Neural cell (in vitro differentiated cells): ENCODE results near the gene AANAT. TPM values are rescaled to one million over a fixed set of nuclear protein-coding genes. Genes with fewer than 3 reads are reported as not detected.

Source experiments
- H2AFZ ChIP-seq: fragments of 200-600, 300-800 bp; sonication (generic), shearing (Covaris generic); 2 replicates; pipeline ENCODE4 v1.6.0; 2014; ENCODE audit warnings: low read depth, mild to moderate bottlenecking, antibody characterized with exemption, low read length, moderate library complexity
- H3F3A ChIP-seq: fragments of 200-600 bp; shearing (Covaris generic); 2 replicates; pipeline ENCODE4 v1.6.1; 2016; ENCODE audit warnings: mild to moderate bottlenecking, moderate library complexity, mixed read lengths, antibody characterized with exemption, low read length; ENCODE audit not compliant: insufficient read depth, poor library complexity, severe bottlenecking
- H3K27ac ChIP-seq: fragments of 200-600, 300-800 bp; sonication (generic), shearing (Covaris generic); 2 replicates; pipeline ENCODE4 v1.5.1; 2014; ENCODE audit warnings: mild to moderate bottlenecking, low read length, moderate library complexity
- H3K27me3 ChIP-seq: fragments of 300-800, 200-600 bp; sonication (generic), shearing (Covaris generic); 2 replicates; pipeline ENCODE4 v1.6.0; 2014; ENCODE audit warnings: mild to moderate bottlenecking, low read depth, low read length, moderate library complexity; ENCODE audit not compliant: insufficient read depth
- H3K36me3 ChIP-seq: fragments of 300-800, 200-600 bp; sonication (generic), shearing (Covaris generic); 2 replicates; pipeline ENCODE4 v1.5.1; 2014; ENCODE audit warnings: mild to moderate bottlenecking, antibody characterized with exemption, low read length, moderate library complexity; ENCODE audit not compliant: insufficient read depth
- H3K4me2 ChIP-seq: fragments of 300-800, 200-600 bp; sonication (generic), shearing (Covaris generic); 2 replicates; pipeline ENCODE4 v1.6.0; 2014; ENCODE audit warnings: mild to moderate bottlenecking, low read length
- H3K4me3 ChIP-seq: fragments of 300-800, 200-600 bp; sonication (generic), shearing (Covaris generic); 2 replicates; pipeline ENCODE4 v1.5.1; 2014; ENCODE audit warnings: mild to moderate bottlenecking, low read length, moderate library complexity
- H3K79me2 ChIP-seq: fragments of 200-600 bp; shearing (Covaris generic); replicated peaks from 2 replicates; pipeline ENCODE4 v1.6.0; 2014; ENCODE audit warnings: mild to moderate bottlenecking, low read length, moderate library complexity; ENCODE audit not compliant: insufficient read depth
- H3K9ac ChIP-seq: fragments of 300-800, 200-600 bp; sonication (generic), shearing (Covaris generic); 2 replicates; pipeline ENCODE4 v1.6.1; 2016; ENCODE audit warnings: mild to moderate bottlenecking, low read length, mixed read lengths
- H3K9me2 ChIP-seq: fragments of 200-600 bp; shearing (Covaris generic); 2 replicates; pipeline ENCODE4 v1.6.1; 2016; ENCODE audit warnings: mild to moderate bottlenecking, low read length, mixed read lengths; ENCODE audit not compliant: insufficient read depth
- H3K9me3 ChIP-seq: fragments of 200-600, 300-800 bp; sonication (generic), shearing (Covaris generic); 2 replicates; pipeline ENCODE4 v1.6.1; 2016; ENCODE audit warnings: mild to moderate bottlenecking, mixed run types, low read length, moderate library complexity, mixed read lengths
- H4K20me1 ChIP-seq: fragments of 200-600 bp; shearing (Covaris generic); 2 replicates; pipeline ENCODE4 v1.6.1; 2016; ENCODE audit warnings: mild to moderate bottlenecking, mixed run types; ENCODE audit not compliant: insufficient read depth
- CTCF ChIP-seq: fragments of 450-650 bp; IDR thresholded peaks from 2 replicates; pipeline ENCODE4 v1.5.1; 2014; ENCODE audit warnings: antibody characterized with exemption, mild to moderate bottlenecking, moderate library complexity; ENCODE audit not compliant: poor library complexity, severe bottlenecking
- EP300 ChIP-seq: fragments of 450-650 bp; conservative IDR thresholded peaks from 2 replicates; pipeline ENCODE4 v1.6.1; 2014; ENCODE audit warnings: antibody characterized with exemption, mild to moderate bottlenecking, moderate library complexity; ENCODE audit not compliant: poor library complexity, severe bottlenecking
- EZH2 ChIP-seq: fragments of 200-600, 300-800 bp; shearing (Covaris generic), sonication (generic); IDR thresholded peaks from 2 replicates; pipeline ENCODE4 v1.6.1; 2014; ENCODE audit warnings: antibody characterized with exemption, low read length, borderline replicate concordance, mild to moderate bottlenecking; ENCODE audit not compliant: insufficient read depth, poor library complexity, severe bottlenecking
- MXI1 ChIP-seq: fragments of 450-650 bp; conservative IDR thresholded peaks from 2 replicates; pipeline ENCODE4 v1.6.1; 2014; ENCODE audit warnings: antibody characterized with exemption, mild to moderate bottlenecking; ENCODE audit not compliant: poor library complexity, severe bottlenecking
- POLR2AphosphoS5 ChIP-seq: IDR thresholded peaks from 2 replicates; pipeline ENCODE4 v1.6.1; 2012
- RAD21 ChIP-seq: fragments of 450-650 bp; conservative IDR thresholded peaks from 2 replicates; pipeline ENCODE4 v1.6.1; 2014; ENCODE audit warnings: antibody characterized with exemption, mild to moderate bottlenecking, moderate library complexity
- SMC3 ChIP-seq: fragments of 450-650 bp; conservative IDR thresholded peaks from 2 replicates; pipeline ENCODE4 v1.6.1; 2014; ENCODE audit warnings: antibody characterized with exemption, mild to moderate bottlenecking, moderate library complexity; ENCODE audit not compliant: poor library complexity
- TAF1 ChIP-seq: IDR thresholded peaks from 2 replicates; pipeline ENCODE4 v1.6.1; 2012; ENCODE audit warnings: low read depth
- polyA plus RNA-seq: library from polyadenylated mRNA; depleted of rRNA; stranded (reverse); fragments of >200 nt; gene quantifications from 2 replicates; pipeline ENCODE4 v1.2.3, GENCODE V29; 2014
- TF ChIP-seq, protein P1 (sequence below): IDR thresholded peaks from 2 replicates; pipeline ENCODE4 v1.6.1; 2012; ENCODE audit warnings: borderline replicate concordance

The AANAT gene
- polyA plus RNA-seq, 1 donor from 2014 or later, result not detected

DNA sequence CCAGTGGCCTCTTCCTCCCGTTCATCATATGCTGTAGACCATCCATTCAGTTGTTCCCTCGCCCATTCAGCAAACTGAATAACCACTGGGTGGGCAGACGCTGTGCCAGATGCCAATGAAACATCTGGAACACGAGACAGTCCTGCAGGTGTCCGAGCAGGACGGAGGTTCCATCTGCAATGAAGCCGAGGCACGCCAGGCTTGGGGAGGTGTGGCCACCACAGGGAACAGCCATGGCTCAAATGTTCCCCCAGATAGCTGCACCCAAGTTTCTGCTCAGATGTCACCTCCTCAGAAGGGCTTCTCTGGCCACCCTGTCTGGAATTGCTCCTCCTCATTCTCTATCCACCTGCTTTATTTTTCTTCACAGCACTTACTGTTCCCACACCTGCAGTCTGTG, 45.0 kb upstream of the AANAT start:
- Histone ChIP-seq H3K27me3 (no peaks in the 10 kb centered on the region), H4K20me1 (no peaks in the 10 kb centered on the region), H3K79me2 (peaks cover 5% of the 10 kb centered on the region), H3K27ac (no peak overlapping the region), H3K9me2 (no peaks in the 10 kb centered on the region), H2AFZ (no peak overlapping the region), H3K36me3 (peaks cover 7% of the 10 kb centered on the region), H3K9me3 (no peaks in the 10 kb centered on the region), H3K9ac (no peak overlapping the region), H3F3A (no peaks in the 10 kb centered on the region), H3K4me3 (no peak overlapping the region), H3K4me2 (no peak overlapping the region)
- TF ChIP-seq TAF1, result no peak
- no peak for TF ChIP-seq CTCF
- no peak for TF ChIP-seq RAD21
- TF ChIP-seq SMC3, result no peak
- no peak for TF ChIP-seq MXI1
- no peak for TF ChIP-seq EZH2
- no peak for TF ChIP-seq EP300

DNA sequence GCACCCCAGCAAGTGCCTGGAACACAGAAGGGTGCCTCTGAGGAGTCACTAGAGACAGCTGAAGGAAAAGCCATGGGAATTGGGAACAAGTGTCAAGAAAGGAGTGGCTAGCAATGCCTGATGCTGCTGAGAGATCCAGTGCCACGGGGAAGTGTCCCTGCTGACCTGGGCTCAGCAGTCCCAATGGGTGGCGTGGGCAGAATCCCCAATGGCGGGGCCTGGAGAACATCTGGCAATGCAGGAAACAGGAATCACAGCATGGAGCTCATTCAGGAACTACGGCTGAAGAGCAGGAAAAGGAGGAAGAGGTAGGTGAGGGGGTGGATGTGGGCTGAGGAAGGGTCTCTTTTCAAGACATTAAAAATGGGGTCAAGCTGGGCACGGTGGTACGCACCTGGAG, 44.5 kb upstream of the AANAT start:
- no peaks in the 10 kb centered on the region for H4K20me1 ChIP-seq

More for the DNA sequence above, 44.5 kb upstream of the AANAT start:
- Histone ChIP-seq H3K79me2 (peaks cover 5% of the 10 kb centered on the region), H3K27ac (no peak overlapping the region), H3K4me2 (no peak overlapping the region), H3F3A (no peaks in the 10 kb centered on the region), H2AFZ (no peak overlapping the region), H3K9me3 (no peaks in the 10 kb centered on the region), H3K36me3 (peaks cover 7% of the 10 kb centered on the region), H3K9me2 (no peaks in the 10 kb centered on the region), H3K9ac (no peak overlapping the region), H3K27me3 (no peaks in the 10 kb centered on the region), H3K4me3 (no peak overlapping the region)
- TF ChIP-seq, protein P1, sequence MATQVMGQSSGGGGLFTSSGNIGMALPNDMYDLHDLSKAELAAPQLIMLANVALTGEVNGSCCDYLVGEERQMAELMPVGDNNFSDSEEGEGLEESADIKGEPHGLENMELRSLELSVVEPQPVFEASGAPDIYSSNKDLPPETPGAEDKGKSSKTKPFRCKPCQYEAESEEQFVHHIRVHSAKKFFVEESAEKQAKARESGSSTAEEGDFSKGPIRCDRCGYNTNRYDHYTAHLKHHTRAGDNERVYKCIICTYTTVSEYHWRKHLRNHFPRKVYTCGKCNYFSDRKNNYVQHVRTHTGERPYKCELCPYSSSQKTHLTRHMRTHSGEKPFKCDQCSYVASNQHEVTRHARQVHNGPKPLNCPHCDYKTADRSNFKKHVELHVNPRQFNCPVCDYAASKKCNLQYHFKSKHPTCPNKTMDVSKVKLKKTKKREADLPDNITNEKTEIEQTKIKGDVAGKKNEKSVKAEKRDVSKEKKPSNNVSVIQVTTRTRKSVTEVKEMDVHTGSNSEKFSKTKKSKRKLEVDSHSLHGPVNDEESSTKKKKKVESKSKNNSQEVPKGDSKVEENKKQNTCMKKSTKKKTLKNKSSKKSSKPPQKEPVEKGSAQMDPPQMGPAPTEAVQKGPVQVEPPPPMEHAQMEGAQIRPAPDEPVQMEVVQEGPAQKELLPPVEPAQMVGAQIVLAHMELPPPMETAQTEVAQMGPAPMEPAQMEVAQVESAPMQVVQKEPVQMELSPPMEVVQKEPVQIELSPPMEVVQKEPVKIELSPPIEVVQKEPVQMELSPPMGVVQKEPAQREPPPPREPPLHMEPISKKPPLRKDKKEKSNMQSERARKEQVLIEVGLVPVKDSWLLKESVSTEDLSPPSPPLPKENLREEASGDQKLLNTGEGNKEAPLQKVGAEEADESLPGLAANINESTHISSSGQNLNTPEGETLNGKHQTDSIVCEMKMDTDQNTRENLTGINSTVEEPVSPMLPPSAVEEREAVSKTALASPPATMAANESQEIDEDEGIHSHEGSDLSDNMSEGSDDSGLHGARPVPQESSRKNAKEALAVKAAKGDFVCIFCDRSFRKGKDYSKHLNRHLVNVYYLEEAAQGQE, result no peak
- TF ChIP-seq TAF1 (no peak), EZH2 (no peak), CTCF (no peak), SMC3 (no peak), POLR2AphosphoS5 (no peak), EP300 (no peak), MXI1 (no peak), RAD21 (no peak)
